Liver (tissue), 9 donors: ENCODE results near the gene RASAL1. TPM values are rescaled to one million over a fixed set of nuclear protein-coding genes. Genes with fewer than 3 reads are reported as not detected.
A peak's percentile ranks its signal among the peaks of the same experiment; 100 is the strongest.

ENCODE experiments used
- DNase-seq: peaks from one replicate; pipeline ENCODE4 v3.0.0-alpha.2; 2017; ENCODE audit warnings: low spot score
- H3K27ac ChIP-seq, 2 donors: one replicate each; pipeline ENCODE4 v1.7.0; 2013; ENCODE audit warnings: inconsistent platforms in 2 of 2, low read length in 2 of 2, control low read depth in 1 of 2, low read depth in 1 of 2, mild to moderate bottlenecking in 1 of 2
- H3K27me3 ChIP-seq, 4 donors: one replicate each; pipeline versions ENCODE4 v1.6.1 to v1.7.0; 2013; ENCODE audit warnings: low read length in 3 of 4, inconsistent platforms in 1 of 4, mild to moderate bottlenecking in 1 of 4, moderate library complexity in 1 of 4; ENCODE audit not compliant: control insufficient read depth in 4 of 4, insufficient read depth in 4 of 4
- H3K36me3 ChIP-seq, 4 donors: one replicate each; pipeline versions ENCODE4 v1.6.1 to v1.7.0; 2013; ENCODE audit warnings: low read length in 3 of 4, mild to moderate bottlenecking in 3 of 4, low read depth in 1 of 4, moderate library complexity in 1 of 4; ENCODE audit not compliant: control insufficient read depth in 4 of 4, insufficient read depth in 3 of 4
- H3K4me1 ChIP-seq, 4 donors: one replicate each; pipeline versions ENCODE4 v1.6.1 to v1.7.0; 2013; ENCODE audit warnings: low read length in 3 of 4, mild to moderate bottlenecking in 3 of 4, moderate library complexity in 1 of 4; ENCODE audit not compliant: control insufficient read depth in 4 of 4, insufficient read depth in 4 of 4
- H3K4me3 ChIP-seq, 3 donors: one replicate each; pipeline versions ENCODE4 v1.6.1 to v1.7.0; 2013; ENCODE audit warnings: low read length in 3 of 3, control low read depth in 1 of 3, low read depth in 1 of 3, mild to moderate bottlenecking in 1 of 3
- H3K9ac ChIP-seq, 2 donors: one replicate each; pipeline ENCODE4 v1.7.0; 2013; ENCODE audit warnings: low read length in 2 of 2, mild to moderate bottlenecking in 2 of 2, moderate library complexity in 2 of 2, control low read depth in 1 of 2, low read depth in 1 of 2
- H3K9me3 ChIP-seq, 4 donors: one replicate each; pipeline versions ENCODE4 v1.6.1 to v1.7.0; 2013; ENCODE audit warnings: low read length in 3 of 4; ENCODE audit not compliant: control insufficient read depth in 4 of 4
- ATF3 ChIP-seq: IDR thresholded peaks from 2 replicates; pipeline ENCODE4 v1.6.1; 2016; ENCODE audit warnings: antibody characterized with exemption
- CTCF ChIP-seq: fragments of 150-350 bp; IDR thresholded peaks from 2 replicates; pipeline ENCODE4 v1.5.1; 2017; ENCODE audit warnings: improper control_type of control experiment, low read depth, low read length; ENCODE audit not compliant: missing input control
- HNF4A ChIP-seq, 2 donors: conservative IDR thresholded peaks; 2 replicates each; pipeline ENCODE4 v1.6.1; 2016; ENCODE audit warnings: antibody characterized with exemption in 2 of 2, mild to moderate bottlenecking in 2 of 2
- HNF4G ChIP-seq: IDR thresholded peaks from 2 replicates; pipeline ENCODE4 v1.6.1; 2016; ENCODE audit warnings: antibody characterized with exemption
- JUND ChIP-seq, 2 donors: IDR thresholded peaks; 2 replicates each; pipeline ENCODE4 v1.6.1; 2016; ENCODE audit warnings: antibody characterized with exemption in 2 of 2
- REST ChIP-seq: IDR thresholded peaks from 2 replicates; pipeline ENCODE4 v1.6.1; 2016; ENCODE audit warnings: antibody characterized with exemption, mild to moderate bottlenecking
- RXRA ChIP-seq, 2 donors: IDR thresholded peaks; 2 replicates each; pipeline ENCODE4 v1.6.1; 2017 to 2018; ENCODE audit warnings: antibody characterized with exemption in 2 of 2, mild to moderate bottlenecking in 1 of 2
- WGBS: extraction: QIAGEN DNeasy Blood & Tissue Kit; methylation state at CpG from one replicate; pipeline ENCODE4 v1.1.7; 2013; 5-methylcytosine and 5-hydroxymethylcytosine counted together
- polyA plus RNA-seq, 2 donors: library from polyadenylated mRNA; stranded (reverse) in 1 of 2; unstranded in 1 of 2; fragments of 200-250 nt in 1 of 2; fragments of >200 nt in 1 of 2; fragmentation: Nextera tagmentation in 1 of 2; extraction: Ambion mirVana in 1 of 2; gene quantifications; one replicate each; pipeline versions ENCODE4 v1.2.1 to v1.2.3, GENCODE V29; 2013 to 2015
- total RNA-seq, 2 donors: library from RNA; depleted of rRNA; stranded (reverse); fragments of >200 nt; gene quantifications; one replicate each; pipeline ENCODE4 v1.2.3, GENCODE V29; 2014
- donor health status: healthy.
- donor health status: healthy.
- donor health status: healthy.
- donor health status: healthy.
- donor health status: healthy.

RASAL1 gene
- total and polyA plus RNA-seq, 4 donors: 0.20 to 0.33 (median 0.26) TPM

- H3K9ac ChIP-seq: no peak overlapping the region
- DNase-seq: no peak
- no peak for TF ChIP-seq ATF3
- TF ChIP-seq REST: peak; percentile 96
- H3K36me3 ChIP-seq: no peaks in the 10 kb centered on the region
- H3K27ac ChIP-seq: peak overlapping the region in 1 of 2 donors; percentile 62
- peaks cover 16 to 48% (median 36%) of the 10 kb centered on the region in 4 donors for H3K4me1 ChIP-seq
- 63% methylated on average over 31 of the region's 31 CpGs for WGBS
- H3K27me3 ChIP-seq: no peaks in the 10 kb centered on the region
- no peaks in the 10 kb centered on the region for H3K9me3 ChIP-seq
- H3K4me3 ChIP-seq: no peak overlapping the region
Observed at GRCh38 chr12:113065126-113066007, 70.2 kb downstream of the RASAL1 start.

GRCh38 chr12:113064395-113065125 is 71.0 kb downstream of the RASAL1 start:
- Histone ChIP-seq H3K27me3 (no peaks in the 10 kb centered on the region), H3K27ac (peak overlapping the region; percentile 26 to 62)
- 69% methylated on average over 5 of the region's 5 CpGs for WGBS

More at GRCh38 chr12:113064395-113065125, 71.0 kb downstream of the RASAL1 start:
- no peaks in the 10 kb centered on the region for H3K9me3 ChIP-seq
- peak in 1 of 2 donors; percentile 47 for TF ChIP-seq RXRA (IDR thresholded peaks at IDR 0.05)
- TF ChIP-seq HNF4A (conservative IDR thresholded peaks at IDR 0.05): peak; percentile 62 to 82
- no peak for TF ChIP-seq CTCF
- no peak for TF ChIP-seq HNF4G
- TF ChIP-seq JUND (IDR thresholded peaks at IDR 0.05): peak; percentile 52 to 88
- TF ChIP-seq REST: no peak
- no peak for DNase-seq
- no peaks in the 10 kb centered on the region for H3K36me3 ChIP-seq
- H3K4me1 ChIP-seq: peaks cover 13 to 42% (median 33%) of the 10 kb centered on the region in 4 donors
- no peak overlapping the region for H3K4me3 ChIP-seq
- no peak overlapping the region for H3K9ac ChIP-seq
